ENCODE results near the gene ADAM11. TPM values are rescaled to one million over a fixed set of nuclear protein-coding genes. Genes with fewer than 3 reads are reported as not detected.

Gene ADAM11
- total and polyA plus RNA-seq, 2 experiments from 2014 or later: 0.20 to 0.22 TPM

- Histone ChIP-seq H3K9me2 (ENCODE audit: insufficient read depth) (no peaks in the 10 kb centered on the region), H3K36me3 (ENCODE audit: low read depth) (peaks cover 9% of the 10 kb centered on the region; the same call in 1 of the 2 replicates), H4K20me1 (ENCODE audit: insufficient read depth) (no peaks in the 10 kb centered on the region), H3F3A (ENCODE audit: insufficient read depth) (peaks cover 35% of the 10 kb centered on the region), H3K9me3 (ENCODE audit: low read depth) (no peaks in the 10 kb centered on the region), H3K4me3 (no peak overlapping the region), H3K4me2 (ENCODE audit: unreplicated experiment) (no peak overlapping the region), H3K27me3 (replicated peaks; ENCODE audit: insufficient read depth) (no peaks in the 10 kb centered on the region), H3K27ac (no peak overlapping the region), H3K4me1 (ENCODE audit: insufficient read depth) (peaks cover 28% of the 10 kb centered on the region), H3K9ac (no peak overlapping the region), H3K79me2 (ENCODE audit: insufficient read depth) (peaks cover 23% of the 10 kb centered on the region), H2AFZ (no peak overlapping the region)
- no peak for TF ChIP-seq EZH2phosphoT487 (IDR thresholded peaks at IDR 0.05; ENCODE audit: insufficient read depth, low read depth)
- no peak for TF ChIP-seq EZH2 (IDR thresholded peaks at IDR 0.05; ENCODE audit: insufficient read depth, poor library complexity, severe bottlenecking)
- in situ Hi-C loops (cut with MboI): no loop called here
- WGBS, 2 experiments (ENCODE audit: low coverage in 1 of 2, low lambda C conversion rate in 2 of 2, missing lambda C conversion rate in 2 of 2): 98 to 99% methylated on average over 9 of the region's 9 CpGs
- DNase-seq: no peak
Observed at GRCh38 chr17:44796731-44797130, 37.9 kb downstream of the ADAM11 start.

GRCh38 chr17:44797802-44798201 lies 39.0 kb downstream of the ADAM11 start:
- H4K20me1 ChIP-seq (ENCODE audit: insufficient read depth): no peaks in the 10 kb centered on the region
- no peak overlapping the region for H2AFZ ChIP-seq
- H3F3A ChIP-seq (ENCODE audit: insufficient read depth): peaks cover 35% of the 10 kb centered on the region
- no peaks in the 10 kb centered on the region for H3K9me2 ChIP-seq (ENCODE audit: insufficient read depth)
- H3K4me1 ChIP-seq (ENCODE audit: insufficient read depth): peaks cover 20% of the 10 kb centered on the region
- H3K27me3 ChIP-seq (replicated peaks; ENCODE audit: insufficient read depth): no peaks in the 10 kb centered on the region
- H3K79me2 ChIP-seq (ENCODE audit: insufficient read depth): peaks cover 33% of the 10 kb centered on the region
- no peak overlapping the region for H3K27ac ChIP-seq
- 99% methylated on average over 11 of the region's 11 CpGs for WGBS, 2 experiments (ENCODE audit: low coverage in 1 of 2, low lambda C conversion rate in 2 of 2, missing lambda C conversion rate in 2 of 2)
- H3K9ac ChIP-seq: no peak overlapping the region
- H3K4me2 ChIP-seq (ENCODE audit: unreplicated experiment): no peak overlapping the region
- no peaks in the 10 kb centered on the region for H3K9me3 ChIP-seq (ENCODE audit: low read depth)
- H3K36me3 ChIP-seq (ENCODE audit: low read depth): peaks cover 9% of the 10 kb centered on the region; the same call in 1 of the 2 replicates
- no peak for TF ChIP-seq EZH2phosphoT487 (IDR thresholded peaks at IDR 0.05; ENCODE audit: insufficient read depth, low read depth)
- no peak for TF ChIP-seq EZH2 (IDR thresholded peaks at IDR 0.05; ENCODE audit: insufficient read depth, poor library complexity, severe bottlenecking)
- no peak overlapping the region for H3K4me3 ChIP-seq
- DNase-seq: no peak
- in situ Hi-C loops (cut with MboI): no loop called here

GRCh38 chr17:44798356-44798755 lies 39.6 kb downstream of the ADAM11 start:
- in situ Hi-C loops (cut with MboI): no loop called here
- Histone ChIP-seq H2AFZ (no peak overlapping the region), H4K20me1 (ENCODE audit: insufficient read depth) (no peaks in the 10 kb centered on the region), H3K27ac (no peak overlapping the region), H3K79me2 (ENCODE audit: insufficient read depth) (peaks cover 39% of the 10 kb centered on the region), H3K4me1 (ENCODE audit: insufficient read depth) (peaks cover 18% of the 10 kb centered on the region), H3K4me2 (ENCODE audit: unreplicated experiment) (no peak overlapping the region), H3K9ac (no peak overlapping the region), H3F3A (ENCODE audit: insufficient read depth) (peaks cover 35% of the 10 kb centered on the region), H3K4me3 (no peak overlapping the region), H3K9me2 (ENCODE audit: insufficient read depth) (no peaks in the 10 kb centered on the region), H3K9me3 (ENCODE audit: low read depth) (no peaks in the 10 kb centered on the region), H3K36me3 (ENCODE audit: low read depth) (peaks cover 11% of the 10 kb centered on the region), H3K27me3 (replicated peaks; ENCODE audit: insufficient read depth) (no peaks in the 10 kb centered on the region)
- DNase-seq: no peak
- no peak for TF ChIP-seq EZH2 (IDR thresholded peaks at IDR 0.05; ENCODE audit: insufficient read depth, poor library complexity, severe bottlenecking)
- TF ChIP-seq EZH2phosphoT487 (IDR thresholded peaks at IDR 0.05; ENCODE audit: insufficient read depth, low read depth): no peak
- 96 to 98% methylated on average over 2 of the region's 2 CpGs for WGBS, 2 experiments (ENCODE audit: low coverage in 1 of 2, low lambda C conversion rate in 2 of 2, missing lambda C conversion rate in 2 of 2)

GRCh38 chr17:44801880-44802279 lies 43.1 kb downstream of the ADAM11 start:
- WGBS, 2 experiments (ENCODE audit: low coverage in 1 of 2, low lambda C conversion rate in 2 of 2, missing lambda C conversion rate in 2 of 2): 97% methylated on average over 5 of the region's 5 CpGs
- Histone ChIP-seq H3K4me3 (no peak overlapping the region), H3F3A (ENCODE audit: insufficient read depth) (peaks cover 19% of the 10 kb centered on the region), H2AFZ (no peak overlapping the region), H3K9me3 (ENCODE audit: low read depth) (no peaks in the 10 kb centered on the region), H3K9me2 (ENCODE audit: insufficient read depth) (no peaks in the 10 kb centered on the region), H3K4me2 (ENCODE audit: unreplicated experiment) (no peak overlapping the region), H3K4me1 (ENCODE audit: insufficient read depth) (no peaks in the 10 kb centered on the region), H3K9ac (no peak overlapping the region), H3K79me2 (ENCODE audit: insufficient read depth) (peaks cover 71% of the 10 kb centered on the region), H3K36me3 (ENCODE audit: low read depth) (peaks cover 31% of the 10 kb centered on the region), H3K27ac (no peak overlapping the region), H4K20me1 (ENCODE audit: insufficient read depth) (no peaks in the 10 kb centered on the region), H3K27me3 (replicated peaks; ENCODE audit: insufficient read depth) (no peaks in the 10 kb centered on the region)
- in situ Hi-C loops (cut with MboI): no loop called here
- no peak for DNase-seq
- no peak for TF ChIP-seq EZH2phosphoT487 (IDR thresholded peaks at IDR 0.05; ENCODE audit: insufficient read depth, low read depth)

Data from GM23248 (cell line).